Measurements from ENCODE around the gene FAM153A.
"Not testable (repeated sequence)": the region's sequence is repeated elsewhere in the genome, so short reads cannot be mapped to it uniquely, and the experiment has no call there.

DNA sequence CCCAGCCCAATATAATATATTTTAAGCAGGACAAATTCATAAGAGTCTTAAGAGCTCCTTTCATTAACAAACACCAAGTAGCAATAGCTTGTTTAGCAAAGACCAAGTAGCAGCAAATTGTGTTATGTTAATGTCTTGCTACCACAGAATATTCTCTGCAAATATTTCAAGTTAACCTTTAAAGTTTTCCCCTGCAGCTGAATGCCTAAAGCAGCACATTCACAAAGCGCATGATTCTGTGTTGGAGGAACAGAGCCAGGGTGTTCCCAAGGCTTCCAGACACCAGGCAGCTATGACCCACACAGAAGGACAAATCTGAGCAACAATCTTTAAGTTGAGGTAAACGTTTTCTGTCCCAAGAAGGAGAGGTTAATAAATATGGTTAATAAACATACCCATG is 42.1 kb upstream of the FAM153A start:
- TF ChIP-seq, protein P1, sequence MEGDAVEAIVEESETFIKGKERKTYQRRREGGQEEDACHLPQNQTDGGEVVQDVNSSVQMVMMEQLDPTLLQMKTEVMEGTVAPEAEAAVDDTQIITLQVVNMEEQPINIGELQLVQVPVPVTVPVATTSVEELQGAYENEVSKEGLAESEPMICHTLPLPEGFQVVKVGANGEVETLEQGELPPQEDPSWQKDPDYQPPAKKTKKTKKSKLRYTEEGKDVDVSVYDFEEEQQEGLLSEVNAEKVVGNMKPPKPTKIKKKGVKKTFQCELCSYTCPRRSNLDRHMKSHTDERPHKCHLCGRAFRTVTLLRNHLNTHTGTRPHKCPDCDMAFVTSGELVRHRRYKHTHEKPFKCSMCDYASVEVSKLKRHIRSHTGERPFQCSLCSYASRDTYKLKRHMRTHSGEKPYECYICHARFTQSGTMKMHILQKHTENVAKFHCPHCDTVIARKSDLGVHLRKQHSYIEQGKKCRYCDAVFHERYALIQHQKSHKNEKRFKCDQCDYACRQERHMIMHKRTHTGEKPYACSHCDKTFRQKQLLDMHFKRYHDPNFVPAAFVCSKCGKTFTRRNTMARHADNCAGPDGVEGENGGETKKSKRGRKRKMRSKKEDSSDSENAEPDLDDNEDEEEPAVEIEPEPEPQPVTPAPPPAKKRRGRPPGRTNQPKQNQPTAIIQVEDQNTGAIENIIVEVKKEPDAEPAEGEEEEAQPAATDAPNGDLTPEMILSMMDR (conservative IDR thresholded peaks at IDR 0.05; ENCODE audit: low read depth, low read length) = not testable (repeated sequence)
- not testable (repeated sequence) for TF ChIP-seq CEBPB (IDR thresholded peaks at IDR 0.05; ENCODE audit: low read depth, low read length); POLR2A (IDR thresholded peaks at IDR 0.05; ENCODE audit: low read depth, low read length); NFE2L2 (IDR thresholded peaks at IDR 0.05; ENCODE audit: low read depth, low read length); BHLHE40 (IDR thresholded peaks at IDR 0.05; ENCODE audit: low read depth, low read length); MAZ (IDR thresholded peaks at IDR 0.05; ENCODE audit: borderline replicate concordance, low read depth, low read length); SMC3 (IDR thresholded peaks at IDR 0.05; ENCODE audit: low read depth, low read length); MAFK (IDR thresholded peaks at IDR 0.05; ENCODE audit: low read depth, low read length); RAD21 (IDR thresholded peaks at IDR 0.05; ENCODE audit: low read length)
- TF ChIP-seq, protein P2, sequence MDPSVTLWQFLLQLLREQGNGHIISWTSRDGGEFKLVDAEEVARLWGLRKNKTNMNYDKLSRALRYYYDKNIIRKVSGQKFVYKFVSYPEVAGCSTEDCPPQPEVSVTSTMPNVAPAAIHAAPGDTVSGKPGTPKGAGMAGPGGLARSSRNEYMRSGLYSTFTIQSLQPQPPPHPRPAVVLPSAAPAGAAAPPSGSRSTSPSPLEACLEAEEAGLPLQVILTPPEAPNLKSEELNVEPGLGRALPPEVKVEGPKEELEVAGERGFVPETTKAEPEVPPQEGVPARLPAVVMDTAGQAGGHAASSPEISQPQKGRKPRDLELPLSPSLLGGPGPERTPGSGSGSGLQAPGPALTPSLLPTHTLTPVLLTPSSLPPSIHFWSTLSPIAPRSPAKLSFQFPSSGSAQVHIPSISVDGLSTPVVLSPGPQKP (IDR thresholded peaks at IDR 0.05; ENCODE audit: borderline replicate concordance, low read depth, low read length) = not testable (repeated sequence)
- TF ChIP-seq, protein P3, sequence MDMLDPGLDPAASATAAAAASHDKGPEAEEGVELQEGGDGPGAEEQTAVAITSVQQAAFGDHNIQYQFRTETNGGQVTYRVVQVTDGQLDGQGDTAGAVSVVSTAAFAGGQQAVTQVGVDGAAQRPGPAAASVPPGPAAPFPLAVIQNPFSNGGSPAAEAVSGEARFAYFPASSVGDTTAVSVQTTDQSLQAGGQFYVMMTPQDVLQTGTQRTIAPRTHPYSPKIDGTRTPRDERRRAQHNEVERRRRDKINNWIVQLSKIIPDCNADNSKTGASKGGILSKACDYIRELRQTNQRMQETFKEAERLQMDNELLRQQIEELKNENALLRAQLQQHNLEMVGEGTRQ (IDR thresholded peaks at IDR 0.05; ENCODE audit: low read depth, low read length) = not testable (repeated sequence)

All from IMR-90 (cell line).